D721Med (cell line): ENCODE results near the gene ADAM17.

Experiments used
- DNase-seq: peaks from one replicate; pipeline ENCODE4 v3.0.0; 2011; ENCODE audit warnings: low spot score; ENCODE audit not compliant: insufficient read length
- FAIRE-seq: peaks from 2 replicates; lab custom pipeline; 2011; peaks lifted over from hg19 to GRCh38; lab: Jason Lieb, UNC
- CTCF ChIP-seq: IDR thresholded peaks from 2 replicates; pipeline ENCODE4 v1.5.1; 2012; ENCODE audit warnings: mild to moderate bottlenecking, control low read depth; ENCODE audit not compliant: insufficient read depth; ENCODE audit errors: missing control alignments

The ADAM17 gene

DNA sequence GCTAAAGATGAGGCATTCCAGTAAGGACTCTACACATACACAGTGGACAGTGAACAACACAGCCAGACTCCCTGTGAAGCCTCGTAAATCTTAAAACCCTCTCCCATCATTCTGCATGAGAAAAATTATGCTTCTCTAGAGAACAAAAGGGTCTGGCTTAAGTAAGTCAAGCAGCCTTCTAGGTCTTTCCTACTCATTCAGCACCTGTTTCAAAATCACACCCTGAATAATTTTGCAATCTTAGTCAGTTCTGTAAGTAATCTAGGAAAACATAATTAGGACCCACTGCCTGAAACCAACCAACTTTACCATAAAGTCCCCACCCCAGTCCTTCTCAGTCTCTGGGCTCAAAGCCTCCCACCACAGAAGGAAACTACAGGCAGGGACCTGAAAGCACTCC lies 61.5 kb downstream of the ADAM17 start:
- DNase-seq (no peak), FAIRE-seq (no peak)
- no peak for TF ChIP-seq CTCF

- no peak for DNase-seq
- no peak for FAIRE-seq
- no peak for TF ChIP-seq CTCF
These were observed 62.2 kb downstream of the ADAM17 start for GRCh38 chr2:9493478-9493877.

DNA sequence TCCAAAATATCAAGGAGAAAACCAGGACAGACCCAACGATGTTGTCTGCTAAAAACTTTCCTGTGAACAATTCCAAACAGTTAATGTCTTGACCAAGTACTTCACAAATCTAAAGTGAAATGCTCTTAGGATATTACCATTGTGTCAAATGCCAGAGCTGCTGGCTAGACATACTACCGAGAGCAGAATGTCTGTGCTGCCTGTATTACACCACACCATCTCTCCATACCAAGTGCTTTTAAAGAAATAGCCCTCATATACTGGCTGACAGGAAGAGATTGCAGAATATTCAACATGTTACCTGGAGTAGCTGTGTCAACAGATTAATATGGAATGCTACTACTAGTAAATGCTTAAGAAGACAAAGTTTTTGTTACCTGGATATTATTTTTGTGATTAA lies 62.7 kb downstream of the ADAM17 start:
- TF ChIP-seq CTCF: no peak
- FAIRE-seq (no peak), DNase-seq (no peak)

DNA sequence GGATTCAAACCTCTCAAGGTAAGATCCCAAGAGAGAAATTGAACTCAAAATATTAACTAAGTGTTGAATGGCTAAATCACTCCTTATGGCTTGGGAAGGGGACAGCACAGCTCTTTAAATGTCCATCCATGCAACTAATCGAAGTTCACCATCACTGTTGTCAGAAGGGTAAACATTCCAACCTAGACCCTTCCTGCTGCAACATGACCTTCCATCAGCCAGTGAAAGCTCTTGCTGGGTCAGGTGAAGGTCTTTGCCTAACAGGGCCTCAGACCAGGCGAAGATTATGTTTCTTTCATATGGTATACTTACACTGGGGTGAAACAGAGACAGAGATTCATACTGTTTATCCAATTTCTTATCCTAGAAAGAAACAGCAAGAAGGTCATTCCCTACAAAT lies 64.8 kb downstream of the ADAM17 start:
- DNase-seq (no peak), FAIRE-seq (no peak)
- no peak for TF ChIP-seq CTCF

DNA sequence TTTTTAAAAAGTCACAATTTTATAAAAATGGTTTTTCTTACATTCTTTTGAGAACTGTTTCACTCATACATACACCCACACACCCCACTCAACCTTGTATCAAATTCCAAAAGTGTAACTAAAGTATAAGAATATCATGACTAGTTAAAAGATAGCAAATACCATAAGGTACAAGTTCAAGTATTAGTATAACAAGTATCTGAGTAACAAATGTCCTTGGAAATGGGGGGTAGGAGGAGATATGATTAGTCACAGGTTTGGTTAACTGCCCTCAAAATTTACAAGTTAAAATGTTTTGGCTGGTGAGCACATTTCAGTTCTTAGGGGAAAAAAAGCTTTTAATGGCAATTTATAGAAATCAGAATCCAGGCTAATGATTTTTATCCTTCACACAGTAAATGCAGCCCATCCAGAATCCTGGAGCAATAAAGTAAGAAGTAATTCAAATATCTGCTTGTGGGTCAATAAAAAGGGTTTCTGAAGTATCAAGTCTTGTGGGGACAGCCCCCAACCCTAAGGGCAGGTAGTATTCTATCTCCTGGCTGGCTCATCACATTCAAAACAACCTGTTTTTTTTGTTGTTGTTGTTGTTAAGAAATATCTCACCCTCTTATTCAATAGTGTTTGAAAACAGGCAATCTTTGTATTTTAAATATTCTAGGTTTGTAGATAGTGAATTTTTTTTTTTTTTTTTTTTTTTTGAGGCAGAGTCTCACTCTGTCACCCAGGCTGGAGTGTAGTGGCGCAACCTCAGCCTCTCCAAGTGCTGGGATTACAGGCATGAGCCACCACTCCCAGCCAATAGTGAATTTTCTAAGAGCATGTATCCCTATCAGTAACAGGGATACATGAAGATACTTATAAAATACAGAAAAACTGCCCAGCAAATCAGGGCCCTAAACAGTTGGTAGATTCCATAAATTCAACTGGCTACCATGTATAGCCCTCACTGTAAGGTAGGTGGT lies 66.8 kb downstream of the ADAM17 start:
- no peak for TF ChIP-seq CTCF
- DNase-seq (no peak), FAIRE-seq (no peak)

- TF ChIP-seq CTCF: no peak
- no peak for FAIRE-seq
These were observed 71.1 kb downstream of the ADAM17 start for GRCh38 chr2:9484533-9484932.

GRCh38 chr2:9483107-9483506 lies 72.5 kb downstream of the ADAM17 start:
- TF ChIP-seq CTCF: no peak
- FAIRE-seq (no peak), DNase-seq (no peak)

More at GRCh38 chr2:9484533-9484932, 71.1 kb downstream of the ADAM17 start:
- DNase-seq: no peak
